AG09309 (cell line): ENCODE measurements around the gene GPR137.

Source experiments
- DNase-seq: peaks from one replicate; pipeline ENCODE4 v3.0.0-alpha.2; 2010; ENCODE audit warnings: low read depth
- H3K4me3 ChIP-seq: 2 replicates; pipeline ENCODE4 v1.5.1; 2011; ENCODE audit warnings: mild to moderate bottlenecking, low read depth, low read length, moderate library complexity; ENCODE audit not compliant: control insufficient read depth
- CTCF ChIP-seq: IDR thresholded peaks from 2 replicates; pipeline ENCODE4 v1.5.1; 2011; ENCODE audit warnings: mild to moderate bottlenecking, low read depth, low read length, inconsistent platforms; ENCODE audit not compliant: insufficient read depth, control insufficient read depth; ENCODE audit errors: missing control alignments

Gene GPR137

DNA sequence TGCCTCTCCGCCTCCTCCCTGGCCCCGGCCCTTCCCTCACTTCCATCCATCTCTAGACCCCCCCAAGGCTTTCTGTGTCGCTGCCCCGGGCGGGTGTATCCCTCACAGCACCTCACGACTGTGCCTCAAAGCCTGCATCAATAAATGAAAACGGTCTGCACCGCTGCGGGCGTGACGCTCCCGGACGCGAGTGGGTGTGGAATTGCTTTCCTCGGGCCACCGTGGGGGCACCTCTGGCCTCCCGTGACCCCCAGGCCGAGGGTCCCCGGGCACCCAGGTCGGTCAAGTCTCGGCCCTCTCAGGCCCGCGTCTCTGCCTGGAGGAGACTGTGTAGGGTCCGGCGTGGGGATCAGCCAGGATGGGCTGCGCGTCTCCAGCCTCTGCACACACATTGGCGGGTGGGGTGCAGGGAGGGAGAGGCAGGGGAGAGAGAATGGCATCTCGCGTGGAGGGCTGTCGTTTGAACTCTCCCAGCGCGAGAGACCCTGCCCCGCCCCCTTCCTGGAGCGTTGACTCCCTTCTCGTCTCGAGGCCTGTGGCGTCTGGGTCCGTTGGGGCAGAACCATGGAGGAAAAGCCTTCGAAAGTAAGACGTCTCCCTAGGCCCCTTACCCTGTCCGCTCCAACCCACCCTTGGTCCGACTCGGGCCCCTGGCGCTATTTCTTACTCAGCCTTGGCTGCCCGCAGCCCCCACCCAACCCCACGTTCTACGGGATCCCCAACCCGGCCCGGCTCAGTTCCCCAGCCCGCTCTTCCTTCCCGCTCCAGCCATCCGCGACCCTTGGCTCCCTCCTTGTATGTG is 14.4 kb downstream of the GPR137 start, which contains the start of gene CATSPERZ:
Gene CATSPERZ, plus strand, starts transcription at position 512 of the 802 bp plus-strand sequence. Its CDS starts 53 bp downstream, at position 565.
- DNase-seq = no peak
- H3K4me3 ChIP-seq = peak within 1 kb of the TSS; percentile 28
- TF ChIP-seq CTCF = no peak

DNA sequence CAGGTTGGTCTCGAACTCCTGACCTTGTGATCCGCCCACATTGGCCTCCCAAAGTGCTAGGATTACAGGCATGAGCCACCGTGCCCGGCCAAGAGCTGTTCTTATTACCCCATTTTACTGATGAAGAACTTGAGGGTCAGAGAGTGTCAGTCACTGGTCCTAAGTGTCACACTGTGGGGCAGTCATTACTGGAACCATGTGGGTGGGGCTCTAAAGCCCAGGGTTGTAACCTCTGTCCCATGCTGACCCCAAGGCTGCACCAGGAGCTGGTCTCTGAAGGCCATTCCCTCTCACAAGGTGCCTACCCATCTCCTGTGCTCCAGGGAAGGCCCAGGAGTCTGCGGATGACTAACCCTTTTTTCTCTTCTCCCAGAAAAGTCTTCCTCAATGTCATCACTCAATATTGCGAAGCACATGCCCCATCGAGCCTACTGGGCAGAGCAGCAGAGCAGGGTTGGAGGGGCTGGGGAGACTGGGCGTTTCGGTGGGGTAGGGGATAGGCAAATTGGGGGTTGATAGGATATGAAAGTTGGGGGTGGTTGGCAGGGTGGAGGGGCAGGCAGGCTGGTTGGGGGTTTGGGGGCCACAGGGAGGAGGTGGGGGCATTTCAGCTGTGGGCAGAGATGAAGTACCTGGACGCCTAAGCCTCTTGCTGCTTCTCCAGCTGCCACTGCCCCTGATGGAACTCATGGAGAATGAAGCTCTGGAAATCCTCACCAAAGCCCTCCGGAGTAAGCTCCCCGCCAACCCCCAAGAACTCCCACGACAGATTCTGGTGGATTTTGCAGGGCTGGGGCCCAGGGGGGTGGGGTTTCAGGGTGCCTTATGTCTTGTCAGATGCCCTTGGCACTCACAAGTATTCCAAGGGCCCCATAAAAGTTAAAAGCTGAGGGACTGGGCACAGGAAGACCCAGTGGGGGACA is 17.7 kb downstream of the GPR137 start:
- TF ChIP-seq CTCF = no peak
- DNase-seq = no peak
- no peak overlapping the region for H3K4me3 ChIP-seq

DNA sequence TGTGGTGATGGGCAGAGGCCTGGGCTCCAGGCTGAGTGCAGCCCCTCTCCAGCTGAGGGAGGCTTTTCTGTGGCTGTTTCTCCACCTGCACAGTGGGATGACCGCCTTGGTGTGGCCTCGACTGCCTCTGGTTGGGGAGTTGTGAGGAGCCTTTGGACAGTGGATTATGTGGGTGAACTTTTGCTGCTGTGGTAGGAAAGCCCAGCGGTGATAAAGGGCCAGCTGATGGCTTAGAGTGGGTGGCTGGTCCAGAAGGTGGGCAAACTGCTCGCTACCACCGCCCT is 18.3 kb downstream of the GPR137 start:
- no peak for DNase-seq
- TF ChIP-seq CTCF = no peak
- peak overlapping the region; percentile 64; the same call in 1 of the 2 replicates for H3K4me3 ChIP-seq

DNA sequence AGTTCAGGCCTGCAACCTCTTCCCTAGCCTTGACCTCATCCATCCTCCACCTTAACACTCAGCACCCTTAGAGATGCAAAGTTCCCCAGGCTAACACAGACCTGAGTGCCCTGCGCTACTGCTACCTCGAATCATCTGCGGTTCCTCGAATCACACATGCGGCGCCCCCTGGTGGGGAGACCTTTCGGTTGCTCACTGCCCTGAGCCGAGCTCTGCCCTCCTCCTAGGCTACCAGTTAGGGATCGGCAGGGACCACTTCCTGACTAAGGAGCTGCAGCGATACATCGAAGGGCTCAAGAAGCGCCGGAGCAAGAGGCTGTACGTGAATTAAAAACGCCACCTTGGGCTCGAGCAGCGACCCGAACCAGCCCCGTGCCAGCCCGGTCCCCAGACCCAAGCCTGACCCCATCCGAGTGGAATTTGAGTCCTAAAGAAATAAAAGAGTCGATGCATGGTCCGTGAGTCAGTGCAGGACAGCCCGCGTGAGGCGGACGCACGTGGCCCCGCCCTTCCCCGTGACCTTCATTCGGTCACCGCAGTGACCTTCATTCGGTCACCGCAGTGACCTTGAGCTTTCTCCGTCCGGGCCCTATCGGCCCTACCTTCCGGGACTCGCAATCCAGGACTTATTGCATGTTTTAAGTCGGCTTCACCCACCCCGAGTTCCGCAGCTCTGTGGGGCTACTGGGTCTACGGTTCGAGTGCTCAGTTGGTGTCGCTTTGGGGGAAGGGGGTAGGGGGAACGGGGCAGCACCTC is 18.8 kb downstream of the GPR137 start:
- peak; percentile 57 for DNase-seq
- TF ChIP-seq CTCF = peak; percentile 87
- peak overlapping the region; percentile 64 for H3K4me3 ChIP-seq

- peak; percentile 74 for DNase-seq
- no peak for TF ChIP-seq CTCF
- peak within 1 kb of the TSS; percentile 93 for H3K4me3 ChIP-seq
These were observed 19.5 kb downstream of the GPR137 start, which contains the start of gene ESRRA for GRCh38 chr11:64305075-64305690. ESRRA (plus strand) TSS chr11:64305524; CDS start chr11:64307180, 1,656 bp downstream.
